H9 (cell line): ENCODE results near the gene LRRC37A3. TPM values are rescaled to one million over a fixed set of nuclear protein-coding genes. Genes with fewer than 3 reads are reported as not detected.
"Not testable (repeated sequence)": the region's sequence is repeated elsewhere in the genome, so short reads cannot be mapped to it uniquely, and the experiment has no call there.

Experiments used
- DNase-seq: peaks from one replicate; pipeline ENCODE4 v3.0.0-alpha.2; 2017
- H2AFZ ChIP-seq: one replicate; pipeline ENCODE4 v1.6.1; 2013; ENCODE audit warnings: mild to moderate bottlenecking, low read length, control low read depth, moderate library complexity
- H2AK5ac ChIP-seq: 2 replicates; pipeline ENCODE4 v1.6.1; 2013; ENCODE audit warnings: low read length, control low read depth, mixed read lengths; ENCODE audit not compliant: insufficient read length
- H2BK120ac ChIP-seq: one replicate; pipeline ENCODE4 v1.6.1; 2013; ENCODE audit warnings: low read depth, mild to moderate bottlenecking, low read length, control low read depth, inconsistent platforms; ENCODE audit not compliant: poor library complexity, severe bottlenecking
- H2BK12ac ChIP-seq: 2 replicates; pipeline ENCODE4 v1.6.1; 2013; ENCODE audit warnings: low read length, control low read depth, mixed read lengths, low read depth; ENCODE audit not compliant: insufficient read length
- H2BK15ac ChIP-seq: 2 replicates; pipeline ENCODE4 v1.6.1; 2013; ENCODE audit warnings: low read depth, low read length, control low read depth
- H2BK20ac ChIP-seq: one replicate; pipeline ENCODE4 v1.6.1; 2013; ENCODE audit warnings: low read depth, mild to moderate bottlenecking, low read length, control low read depth, inconsistent platforms; ENCODE audit not compliant: poor library complexity, severe bottlenecking
- H2BK5ac ChIP-seq: 2 replicates; pipeline ENCODE4 v1.6.1; 2013; ENCODE audit warnings: low read length, control low read depth, mixed read lengths; ENCODE audit not compliant: insufficient read length
- H3K14ac ChIP-seq: 2 replicates; pipeline ENCODE4 v1.6.1; 2013; ENCODE audit warnings: low read length, control low read depth; ENCODE audit not compliant: insufficient read depth
- H3K18ac ChIP-seq: 2 replicates; pipeline ENCODE4 v1.6.1; 2013; ENCODE audit warnings: low read depth, mild to moderate bottlenecking, mixed read lengths, low read length, control low read depth; ENCODE audit not compliant: insufficient read length
- H3K23ac ChIP-seq: 2 replicates; pipeline ENCODE4 v1.6.1; 2013; ENCODE audit warnings: low read length, control low read depth, mixed read lengths, low read depth; ENCODE audit not compliant: insufficient read length
- H3K23me2 ChIP-seq: 2 replicates; pipeline ENCODE4 v1.6.1; 2013; ENCODE audit warnings: low read depth, mild to moderate bottlenecking, mixed read lengths, low read length, control low read depth; ENCODE audit not compliant: insufficient read length, poor library complexity, severe bottlenecking
- H3K27ac ChIP-seq: 2 replicates; pipeline ENCODE4 v1.5.1; 2013; ENCODE audit warnings: low read length, control low read depth, mixed read lengths, low read depth; ENCODE audit not compliant: insufficient read length
- H3K27me3 ChIP-seq: 2 replicates; pipeline ENCODE4 v1.6.1; 2013; ENCODE audit warnings: low read length, control low read depth, inconsistent platforms; ENCODE audit not compliant: insufficient read depth
- H3K4ac ChIP-seq: 2 replicates; pipeline ENCODE4 v1.6.1; 2013; ENCODE audit warnings: low read depth, mild to moderate bottlenecking, control low read depth, inconsistent platforms, low read length, moderate library complexity
- H3K4me1 ChIP-seq: 2 replicates; pipeline ENCODE4 v1.6.1; 2013; ENCODE audit warnings: low read length, control low read depth, inconsistent platforms; ENCODE audit not compliant: insufficient read depth
- H3K4me2 ChIP-seq: 2 replicates; pipeline ENCODE4 v1.6.1; 2013; ENCODE audit warnings: low read length, control low read depth, mixed read lengths; ENCODE audit not compliant: insufficient read length, insufficient read depth
- H3K56ac ChIP-seq: 2 replicates; pipeline ENCODE4 v1.6.1; 2013; ENCODE audit warnings: low read depth, mild to moderate bottlenecking, mixed read lengths, low read length, control low read depth; ENCODE audit not compliant: insufficient read length
- H3K79me1 ChIP-seq: 2 replicates; pipeline ENCODE4 v1.6.1; 2013; ENCODE audit warnings: low read depth, mild to moderate bottlenecking, moderate library complexity, low read length, control low read depth, inconsistent platforms; ENCODE audit not compliant: insufficient read depth, poor library complexity, severe bottlenecking
- H3K79me2 ChIP-seq: 2 replicates; pipeline ENCODE4 v1.6.1; 2013; ENCODE audit warnings: low read length, control low read depth, inconsistent platforms; ENCODE audit not compliant: insufficient read depth
- H3K9ac ChIP-seq: 2 replicates; pipeline ENCODE4 v1.6.1; 2013; ENCODE audit warnings: low read length, control low read depth, mixed read lengths; ENCODE audit not compliant: insufficient read length; ENCODE audit errors: extremely low read depth
- H3K9me3 ChIP-seq: one replicate; pipeline ENCODE4 v1.6.1; 2013; ENCODE audit warnings: low read depth, low read length, inconsistent platforms; ENCODE audit not compliant: control insufficient read depth
- H3T11ph ChIP-seq: one replicate; pipeline ENCODE4 v1.6.1; 2013; ENCODE audit warnings: mild to moderate bottlenecking, low read length, control low read depth, inconsistent platforms
- H4K20me1 ChIP-seq: one replicate; pipeline ENCODE4 v1.6.1; 2013; ENCODE audit not compliant: control insufficient read depth, insufficient read length, insufficient read depth
- H4K5ac ChIP-seq: 2 replicates; pipeline ENCODE4 v1.6.1; 2013; ENCODE audit warnings: low read depth, mild to moderate bottlenecking, mixed read lengths, low read length, control low read depth; ENCODE audit not compliant: insufficient read length
- H4K8ac ChIP-seq: replicated peaks from 2 replicates; pipeline ENCODE4 v1.6.1; 2013; ENCODE audit warnings: low read length, control low read depth, mixed read lengths, low read depth; ENCODE audit not compliant: insufficient read length
- H4K91ac ChIP-seq: 2 replicates; pipeline ENCODE4 v1.6.1; 2013; ENCODE audit warnings: low read depth, mild to moderate bottlenecking, moderate library complexity, mixed read lengths, low read length, control low read depth; ENCODE audit not compliant: insufficient read length
- H3K27ac Mint-ChIP-seq, 3 experiments: 2 replicates in 2 of 3; 3 replicates in 1 of 3; pipeline ENCODE4 v1.8.0; 2020 to 2021; ENCODE audit warnings: mixed read lengths in 3 of 3, mild to moderate bottlenecking in 1 of 3, moderate library complexity in 1 of 3
- H3K27me3 Mint-ChIP-seq: 2 replicates; pipeline ENCODE4 v1.8.0; 2021; ENCODE audit warnings: low read depth, mild to moderate bottlenecking, moderate library complexity, mixed read lengths
- H3K36me3 Mint-ChIP-seq, 3 experiments: 2 replicates in 2 of 3; 3 replicates in 1 of 3; pipeline ENCODE4 v1.8.0; 2020 to 2021; ENCODE audit warnings: low read depth in 3 of 3, mixed read lengths in 3 of 3; ENCODE audit not compliant: insufficient read depth in 1 of 3
- H3K4me1 Mint-ChIP-seq, 2 experiments: 2 replicates each; pipeline ENCODE4 v1.8.0; 2020; ENCODE audit warnings: mixed read lengths in 2 of 2
- H3K4me3 Mint-ChIP-seq, 2 experiments: 2 replicates in 1 of 2; 3 replicates in 1 of 2; pipeline ENCODE4 v1.8.0; 2020 to 2021; ENCODE audit warnings: mild to moderate bottlenecking in 2 of 2, mixed read lengths in 2 of 2, moderate library complexity in 1 of 2
- H3K9me3 Mint-ChIP-seq, 2 experiments: 2 replicates in 1 of 2; 3 replicates in 1 of 2; pipeline ENCODE4 v1.8.0; 2020; ENCODE audit warnings: mild to moderate bottlenecking in 2 of 2, mixed read lengths in 2 of 2, moderate library complexity in 1 of 2
- WGBS: extraction: QIAGEN DNeasy Blood & Tissue Kit; methylation state at CpG from one replicate; pipeline ENCODE4 v1.1.7; 2013; ENCODE audit warnings: missing lambda C conversion rate, low lambda C conversion rate, mixed read lengths; ENCODE audit not compliant: insufficient read length; ENCODE audit errors: extremely low coverage; 5-methylcytosine and 5-hydroxymethylcytosine counted together
- total RNA-seq: library from RNA; stranded (reverse); gene quantifications from 2 replicates; pipeline ENCODE4 v1.2.1, GENCODE V29; 2021

Gene LRRC37A3
- total RNA-seq, 1 experiment from 2014 or later: 5.4 TPM

- not testable (repeated sequence) for H3K56ac ChIP-seq, H3K27ac Mint-ChIP-seq
- WGBS: no CpG with 5 or more reads among the region's 4 CpGs
Observed at GRCh38 chr17:64925244-64925643, 6.0 kb upstream of the LRRC37A3 start.

GRCh38 chr17:64923051-64923568 lies 3.8 kb upstream of the LRRC37A3 start:
- H2BK12ac ChIP-seq, H3K4me3 Mint-ChIP-seq, H3K4ac ChIP-seq, H3K14ac ChIP-seq, H4K20me1 ChIP-seq, H4K8ac ChIP-seq, H4K5ac ChIP-seq, H3K18ac ChIP-seq, H3K4me1 ChIP-seq, H3T11ph ChIP-seq, DNase-seq, H3K27ac Mint-ChIP-seq, H3K23ac ChIP-seq, H2BK15ac ChIP-seq, H2BK5ac ChIP-seq, H3K27ac ChIP-seq, H3K79me2 ChIP-seq, H3K79me1 ChIP-seq, H4K91ac ChIP-seq, H3K4me2 ChIP-seq, H3K56ac ChIP-seq, H3K9me3 ChIP-seq, H3K23me2 ChIP-seq, H3K36me3 Mint-ChIP-seq, H3K27me3 ChIP-seq, H2AFZ ChIP-seq, H3K9ac ChIP-seq, H2BK20ac ChIP-seq, H2BK120ac ChIP-seq, H3K9me3 Mint-ChIP-seq, H2AK5ac ChIP-seq: not testable (repeated sequence)
- Mint-ChIP-seq H3K4me1 (peaks cover 9 to 14% of the 10 kb centered on the region in 2 experiments), H3K27me3 (peaks cover 15% of the 10 kb centered on the region)
- WGBS: no CpG with 5 or more reads among the region's 6 CpGs

More at GRCh38 chr17:64925244-64925643, 6.0 kb upstream of the LRRC37A3 start:
- H2BK120ac ChIP-seq, H3K14ac ChIP-seq, H4K8ac ChIP-seq, H2AK5ac ChIP-seq, H3K27ac ChIP-seq, H3K27me3 ChIP-seq, H3K9me3 ChIP-seq, H3K79me1 ChIP-seq, H2BK12ac ChIP-seq, H3K9me3 Mint-ChIP-seq, H2BK15ac ChIP-seq, H3K9ac ChIP-seq, H3K23ac ChIP-seq, H2BK20ac ChIP-seq, H3K4me1 ChIP-seq, H2BK5ac ChIP-seq, H3K79me2 ChIP-seq, H4K5ac ChIP-seq, H3K4me3 Mint-ChIP-seq, H3K23me2 ChIP-seq, H4K20me1 ChIP-seq, H3K27me3 Mint-ChIP-seq, H3K4ac ChIP-seq, H3K18ac ChIP-seq, DNase-seq, H3K4me2 ChIP-seq, H3K36me3 Mint-ChIP-seq, H3K4me1 Mint-ChIP-seq, H3T11ph ChIP-seq, H2AFZ ChIP-seq, H4K91ac ChIP-seq: not testable (repeated sequence)
